HL-60/S4 treated with retinoic acid at 250 ng/mL for 4 days and 3 days (cell line): ENCODE measurements around the gene PTPRT.

ENCODE experiments used
- in situ Hi-C: fragments of 300-500 bp; cut with MboI; formaldehyde crosslinking; loops from 2 replicates; pipeline ENCODE4 v1.7.0; 2022; ENCODE audit warnings: low sequenced_read_pairs

PTPRT gene

GRCh38 chr20:43189554-43190331 lies at the start of gene PTPRT:
PTPRT (minus strand) TSS chr20:43189906; CDS start chr20:43189733, 173 bp downstream.
- in situ Hi-C loops: loop anchor here (25.0 kb wide), 1 partner anchor 1452 kb away; no protein-coding TSS in a partner anchor

DNA sequence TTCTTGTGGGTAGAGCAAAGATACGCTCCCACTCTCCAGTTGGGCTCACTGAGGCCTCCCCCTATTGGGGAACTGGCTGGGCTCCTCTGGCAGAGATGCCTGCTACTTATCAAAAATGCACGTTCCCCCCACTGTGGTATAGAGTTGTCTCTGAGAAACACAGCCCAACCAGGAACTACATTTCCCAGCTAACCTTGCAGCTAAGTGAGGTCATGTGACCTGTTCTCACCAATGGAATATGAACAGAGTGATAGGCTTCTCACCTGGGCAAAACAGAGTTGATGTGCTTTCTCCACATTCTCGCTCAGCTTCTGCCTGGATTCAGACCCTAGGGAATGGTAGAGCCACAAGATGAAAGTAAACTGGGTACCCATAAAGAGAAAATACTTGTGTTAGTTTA lies 49.1 kb upstream of the PTPRT start:
- in situ Hi-C loops: no loop called here

DNA sequence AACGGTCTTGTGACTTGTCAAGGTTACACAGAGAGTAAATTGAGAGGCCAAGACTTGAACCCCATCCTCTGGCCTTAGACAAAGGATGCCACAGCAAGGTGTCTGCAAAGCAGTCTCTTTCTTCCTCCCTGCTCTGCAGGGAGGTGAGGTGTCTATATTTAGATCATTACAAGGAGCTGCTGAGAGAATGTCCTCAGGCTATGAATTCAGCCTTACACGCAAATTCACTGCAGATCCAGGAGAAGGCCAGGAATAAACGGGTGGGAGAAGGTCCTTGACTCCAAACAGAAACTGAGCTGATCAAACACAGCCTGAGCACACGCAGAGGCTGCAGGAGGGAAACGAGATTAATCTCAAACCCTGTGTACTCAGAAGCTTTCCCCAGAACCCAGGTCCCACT lies 48.6 kb upstream of the PTPRT start:
- in situ Hi-C loops: no loop called here

DNA sequence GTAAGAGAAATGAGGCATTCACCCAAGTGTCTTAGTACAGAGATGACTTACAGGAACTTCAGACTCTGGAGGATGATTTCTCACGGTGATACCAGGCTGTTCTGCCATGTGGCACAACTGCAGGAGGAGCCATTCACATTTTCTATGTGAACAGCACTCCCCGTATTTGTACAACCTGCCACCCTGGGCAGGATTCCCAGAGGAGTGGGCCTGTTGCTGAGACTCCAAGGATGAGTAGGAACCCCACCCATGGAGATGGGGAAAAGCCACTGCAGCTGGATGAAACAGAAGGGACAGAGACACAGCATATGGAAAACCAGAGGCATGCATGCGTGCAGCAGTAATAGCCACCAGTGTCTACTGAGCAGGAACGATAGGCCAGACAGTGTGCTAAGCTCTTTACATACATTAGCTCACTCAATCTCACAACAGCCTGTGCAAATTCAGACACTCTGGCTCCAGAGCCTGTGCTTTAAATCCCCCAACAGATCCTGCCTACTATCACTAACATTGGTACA lies 48.0 kb upstream of the PTPRT start:
- in situ Hi-C loops: no loop called here

- in situ Hi-C loops: no loop called here
Observed at GRCh38 chr20:43235998-43236397, 46.3 kb upstream of the PTPRT start.

- in situ Hi-C loops: no loop called here
Observed at GRCh38 chr20:43231829-43232228, 42.1 kb upstream of the PTPRT start.

DNA sequence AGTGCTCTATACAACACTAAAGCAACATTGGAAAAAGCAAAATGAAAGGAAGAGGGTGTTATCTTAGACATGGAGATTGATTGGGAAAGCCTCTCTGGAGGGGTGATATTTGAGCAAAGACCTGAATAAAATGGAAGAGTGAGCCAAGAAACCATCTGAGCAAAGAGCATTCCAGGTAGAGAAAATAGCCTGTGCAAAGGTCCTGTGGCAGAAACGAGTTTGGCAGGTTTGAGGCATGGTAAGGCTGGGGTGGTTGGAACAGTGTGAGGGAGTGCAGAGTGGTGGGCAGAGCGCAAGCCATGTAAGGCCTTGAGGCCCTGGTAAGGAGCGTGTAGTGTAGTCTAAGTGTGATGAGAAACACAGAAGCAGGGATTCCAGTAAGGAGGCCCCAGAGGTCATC lies 40.0 kb upstream of the PTPRT start:
- in situ Hi-C loops: no loop called here

GRCh38 chr20:43220612-43221011 lies 30.9 kb upstream of the PTPRT start:
- in situ Hi-C loops: no loop called here

DNA sequence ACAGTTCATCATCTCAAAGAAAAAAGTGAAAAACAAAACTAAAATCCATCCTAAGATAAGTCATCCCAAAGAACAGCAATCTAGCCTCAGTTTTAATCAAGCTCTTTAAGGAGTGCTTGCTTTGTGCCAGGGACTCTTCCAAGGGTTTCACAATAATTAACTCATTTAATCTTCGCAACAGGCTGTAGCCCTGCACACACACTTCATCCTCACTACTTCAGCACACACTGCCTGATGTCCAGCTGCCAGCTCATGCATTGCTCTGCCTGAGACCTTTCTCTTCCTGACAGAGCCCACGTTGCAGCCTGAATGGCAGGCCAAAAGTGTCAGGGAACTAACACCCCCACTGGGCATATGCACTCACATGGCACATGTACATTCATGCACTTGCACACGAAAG lies 21.2 kb upstream of the PTPRT start:
- in situ Hi-C loops: no loop called here

DNA sequence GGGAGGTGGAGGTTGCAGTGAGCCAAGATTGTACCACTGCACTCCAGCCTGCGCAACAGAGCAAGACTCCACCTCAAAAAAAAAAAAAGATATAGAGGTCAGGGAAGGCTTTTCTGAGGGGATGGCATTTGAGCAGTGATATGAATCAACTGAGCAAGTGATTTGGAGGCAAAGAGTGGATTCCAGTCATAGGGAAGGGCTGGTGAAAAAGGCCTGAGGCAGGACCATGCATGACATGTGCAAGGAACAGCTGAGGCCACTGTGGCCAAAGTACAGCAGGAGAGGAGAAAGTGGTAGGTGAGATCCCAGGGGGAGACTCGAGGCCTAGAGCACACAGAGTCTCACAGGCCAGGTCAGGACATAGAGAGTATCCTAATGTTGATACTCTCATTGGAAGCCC lies 20.1 kb upstream of the PTPRT start:
- in situ Hi-C loops: no loop called here

DNA sequence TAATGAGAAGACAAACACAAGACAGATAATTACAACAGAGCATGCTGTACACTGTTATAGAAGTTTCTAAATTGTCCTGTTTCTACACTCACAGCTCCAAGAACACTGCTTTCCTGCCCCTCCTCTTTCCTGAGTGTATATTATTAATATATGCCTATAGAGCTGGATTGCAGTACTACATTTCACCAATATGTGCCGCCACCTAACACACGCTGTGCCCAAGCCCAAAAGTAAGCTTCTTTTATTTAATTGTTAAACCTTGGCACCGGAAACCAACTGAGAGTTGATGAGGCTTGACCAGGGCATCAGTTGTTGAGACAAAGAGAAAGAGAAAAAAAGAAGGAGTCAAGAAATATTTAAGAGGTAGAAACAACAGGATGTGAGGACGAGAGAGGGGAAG lies 16.0 kb upstream of the PTPRT start:
- in situ Hi-C loops: no loop called here

- in situ Hi-C loops: no loop called here
Observed at GRCh38 chr20:43202100-43202499, 12.4 kb upstream of the PTPRT start.

GRCh38 chr20:43198607-43199006 lies 8.9 kb upstream of the PTPRT start:
- in situ Hi-C loops: loop anchor here (25.0 kb wide), 1 partner anchor 1461 kb away; no protein-coding TSS in a partner anchor

GRCh38 chr20:43196243-43196642 lies 6.5 kb upstream of the PTPRT start:
- in situ Hi-C loops: loop anchor here (25.0 kb wide), 1 partner anchor 1459 kb away; no protein-coding TSS in a partner anchor

DNA sequence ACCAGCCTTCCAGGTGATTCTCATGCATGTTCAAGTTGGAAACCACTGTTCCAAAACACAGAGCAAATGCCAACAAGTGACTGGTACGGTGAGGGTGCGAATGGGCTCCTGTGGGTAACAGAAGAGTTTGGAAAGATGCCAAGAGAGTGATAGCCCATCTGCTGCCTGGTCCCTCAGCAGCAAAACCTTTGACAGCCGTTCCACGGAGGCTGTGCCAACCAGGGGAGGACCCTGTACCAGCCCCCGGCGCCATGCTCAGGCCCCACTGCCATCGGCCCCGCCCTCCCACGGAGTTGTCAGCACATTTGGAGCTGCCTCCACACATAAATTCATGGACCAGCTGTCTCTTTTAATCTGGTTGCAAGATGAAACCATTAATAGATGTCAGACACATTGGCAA lies 4.4 kb upstream of the PTPRT start:
- in situ Hi-C loops: loop anchor here (25.0 kb wide), 1 partner anchor 1457 kb away; no protein-coding TSS in a partner anchor

- in situ Hi-C loops: loop anchor here (25.0 kb wide), 1 partner anchor 1456 kb away; no protein-coding TSS in a partner anchor
Observed at GRCh38 chr20:43193443-43193842, 3.7 kb upstream of the PTPRT start.

GRCh38 chr20:43191946-43192863 lies 2.5 kb upstream of the PTPRT start:
- in situ Hi-C loops: loop anchor here (25.0 kb wide), 1 partner anchor 1455 kb away; no protein-coding TSS in a partner anchor

GRCh38 chr20:43191143-43191542 lies 1.4 kb upstream of the PTPRT start:
- in situ Hi-C loops: loop anchor here (25.0 kb wide), 1 partner anchor 1454 kb away; no protein-coding TSS in a partner anchor

- in situ Hi-C loops: loop anchor here (25.0 kb wide), 1 partner anchor 1453 kb away; no protein-coding TSS in a partner anchor
Observed at GRCh38 chr20:43190332-43190953, 737 bp upstream of the PTPRT start.

GRCh38 chr20:43188861-43189553 lies 699 bp downstream of the PTPRT start:
- in situ Hi-C loops: loop anchor here (25.0 kb wide), 1 partner anchor 1452 kb away; no protein-coding TSS in a partner anchor
